Pons (tissue), 1 donor: ENCODE measurements around the gene SSH2.
A peak's percentile ranks its signal among the peaks of the same experiment; 100 is the strongest.
"Not testable (repeated sequence)": the region's sequence is repeated elsewhere in the genome, so short reads cannot be mapped to it uniquely, and the experiment has no call there.

ENCODE experiments used
- DNase-seq: peaks from one replicate; pipeline ENCODE4 v3.0.0-alpha.2; 2016; ENCODE audit warnings: low spot score

Gene SSH2

GRCh38 chr17:29835435-29836351, 94.3 kb downstream of the SSH2 start:
- DNase-seq: no peak

- DNase-seq: no peak
Measured at GRCh38 chr17:29833801-29834200, 96.2 kb downstream of the SSH2 start.

- no peak for DNase-seq
Measured at GRCh38 chr17:29828676-29829284, 101.2 kb downstream of the SSH2 start.

DNA sequence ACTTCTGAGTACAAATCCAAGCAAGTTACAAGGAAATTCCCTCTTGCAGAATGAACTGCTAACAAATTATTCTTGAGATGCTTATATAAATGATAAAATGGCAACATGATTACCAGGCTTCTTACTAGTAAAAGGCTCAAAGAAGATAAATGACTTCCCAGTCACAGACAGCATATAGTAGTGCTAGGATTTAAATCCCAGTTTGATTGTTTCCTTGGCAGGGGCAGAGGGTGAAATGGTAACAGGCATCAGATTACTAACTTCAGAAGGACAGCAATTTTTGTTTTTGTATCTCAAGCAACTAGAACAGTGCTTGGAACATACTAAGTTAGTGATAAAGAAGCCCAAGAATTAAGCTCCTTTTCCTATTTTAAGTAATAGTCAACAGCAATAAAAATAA, 102.8 kb downstream of the SSH2 start:
- DNase-seq: no peak

- DNase-seq: no peak
Measured at GRCh38 chr17:29826114-29826692, 103.8 kb downstream of the SSH2 start.

DNA sequence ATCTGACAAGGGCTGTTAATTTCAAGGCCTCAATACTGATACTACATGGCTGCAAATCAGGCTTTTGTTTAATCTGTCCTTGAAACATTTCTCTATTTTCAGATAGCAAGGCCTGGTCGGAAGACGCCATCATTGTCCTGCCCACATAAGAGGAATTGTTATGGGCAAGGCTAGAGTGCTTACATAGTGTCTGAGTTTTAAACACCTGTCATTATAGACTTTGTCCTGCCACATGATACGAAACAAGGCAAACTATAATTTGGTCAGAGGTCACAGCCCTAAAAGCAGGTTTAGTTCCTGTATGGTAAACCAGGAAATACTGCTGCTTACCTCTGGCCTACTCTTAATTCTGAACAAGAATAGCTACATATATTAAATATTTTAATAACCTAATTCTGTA, 104.4 kb downstream of the SSH2 start:
- no peak for DNase-seq

DNA sequence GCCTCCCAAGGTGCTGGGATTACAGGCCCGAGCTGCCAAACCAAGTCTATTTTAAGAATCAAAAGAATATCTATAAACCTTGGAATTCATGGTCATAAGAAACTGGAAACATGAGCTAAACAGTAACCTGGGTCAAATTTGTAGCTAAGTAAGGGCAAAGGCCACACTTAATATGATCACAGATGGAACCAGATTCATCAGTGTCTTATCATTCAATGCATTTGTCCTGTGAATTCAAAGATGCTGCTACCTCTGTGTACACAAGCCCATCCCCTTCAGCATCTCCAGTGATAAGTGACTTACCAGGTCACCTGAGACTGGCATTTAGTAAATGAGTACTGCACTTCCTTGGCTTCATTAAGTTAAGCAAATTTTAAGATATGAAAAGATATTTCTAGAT, 108.1 kb downstream of the SSH2 start:
- DNase-seq: no peak

DNA sequence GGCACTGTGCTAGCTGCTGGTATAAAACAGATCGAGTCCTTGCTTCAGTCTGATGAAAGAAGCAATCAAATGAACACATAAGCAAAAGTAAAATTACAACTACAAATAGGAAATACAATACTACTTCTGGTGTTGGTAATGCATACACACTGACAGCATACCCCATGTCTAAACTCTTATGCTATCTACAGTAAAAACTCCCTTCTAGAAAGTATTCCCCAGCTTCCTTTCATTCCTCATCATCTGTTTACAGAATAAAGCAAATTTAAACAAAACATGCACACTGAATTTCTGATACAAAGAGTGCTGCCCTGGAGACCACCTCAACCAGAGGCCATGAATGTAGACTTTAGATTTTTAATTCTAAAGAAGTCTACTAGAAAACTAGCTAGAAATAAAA, 109.6 kb downstream of the SSH2 start:
- no peak for DNase-seq

GRCh38 chr17:29807520-29808361, 122.3 kb downstream of the SSH2 start:
- DNase-seq: peak; percentile 80

- DNase-seq: no peak
Measured at GRCh38 chr17:29802246-29802645, 127.8 kb downstream of the SSH2 start.

GRCh38 chr17:29800457-29800856, 129.6 kb downstream of the SSH2 start:
- DNase-seq: no peak

DNA sequence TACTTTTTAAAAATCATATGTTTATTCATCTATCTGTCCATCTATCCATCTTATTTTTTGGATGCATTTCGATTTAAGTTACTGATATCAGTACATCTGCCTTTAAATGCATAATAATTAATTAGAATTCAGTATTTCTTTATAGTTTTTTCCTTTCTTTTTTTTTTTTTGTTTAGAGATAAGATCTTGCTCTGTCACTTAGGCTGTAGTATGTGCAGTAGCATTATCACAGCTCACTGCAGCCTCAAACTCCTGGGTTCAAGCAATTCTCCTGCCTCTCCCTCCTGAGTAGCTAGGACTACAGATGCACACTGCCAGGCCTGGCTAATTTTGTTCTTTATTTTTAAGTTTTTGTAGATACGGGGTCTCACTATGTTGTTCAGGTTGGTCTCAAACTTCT, 133.4 kb downstream of the SSH2 start:
- no peak for DNase-seq

- DNase-seq: no peak
Measured at GRCh38 chr17:29793501-29793900, 136.5 kb downstream of the SSH2 start.

DNA sequence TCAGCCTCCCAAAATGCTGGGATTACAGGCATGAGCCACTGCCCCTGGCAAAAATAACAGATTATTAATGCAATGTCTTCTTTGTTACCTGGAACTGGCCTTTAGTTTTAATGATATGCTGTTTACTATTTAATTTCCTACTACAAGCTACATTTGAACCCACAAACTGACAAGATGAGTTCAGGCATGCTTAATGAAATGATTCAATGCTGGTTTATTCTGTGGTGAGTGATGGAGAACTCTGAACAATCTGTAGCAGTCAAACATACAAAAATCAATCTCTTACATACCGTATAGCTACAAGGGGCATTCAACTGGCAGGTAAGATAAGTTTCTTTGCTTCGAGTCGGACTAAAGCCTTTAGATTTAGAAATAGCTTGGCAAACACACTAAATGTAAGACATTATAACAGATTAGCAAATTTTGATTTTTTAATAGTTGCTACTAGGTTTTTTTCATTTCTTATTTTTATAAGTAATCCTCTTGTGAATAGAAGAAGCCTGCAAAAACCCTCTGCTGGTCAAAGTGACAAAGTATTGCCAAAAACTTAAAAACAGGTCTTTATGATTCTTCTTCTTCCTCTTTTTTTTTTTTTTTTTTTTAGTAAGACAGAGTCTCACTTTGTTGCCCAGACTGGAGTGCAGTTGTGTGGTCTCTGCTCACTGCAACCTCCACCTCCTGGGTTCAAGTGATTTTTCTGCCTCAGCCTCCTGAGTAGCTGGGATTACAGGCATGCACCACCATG, 138.5 kb downstream of the SSH2 start:
- no peak for DNase-seq

GRCh38 chr17:29789196-29790170, 140.5 kb downstream of the SSH2 start:
- DNase-seq: peak; percentile 12

GRCh38 chr17:29787995-29788394, 142.0 kb downstream of the SSH2 start:
- DNase-seq: no peak

DNA sequence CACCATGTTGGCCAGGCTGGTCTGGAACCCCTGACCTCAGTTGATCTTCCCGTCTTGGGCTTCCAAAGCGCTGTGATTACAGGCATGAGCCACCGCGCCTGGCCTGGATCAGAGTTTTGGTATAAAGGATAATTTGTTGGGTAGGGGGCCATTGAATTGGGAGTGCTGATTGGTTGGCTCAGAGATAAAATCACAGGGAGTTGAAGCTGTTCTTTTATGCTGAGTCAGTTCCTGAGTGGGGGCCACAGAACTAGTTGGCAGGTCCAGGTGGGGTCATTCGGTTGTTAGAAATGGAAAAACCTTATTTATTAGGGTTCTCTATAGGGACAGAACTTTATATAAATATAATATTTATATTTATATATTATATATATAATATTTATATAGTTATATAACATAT, 147.1 kb downstream of the SSH2 start:
- DNase-seq: no peak

DNA sequence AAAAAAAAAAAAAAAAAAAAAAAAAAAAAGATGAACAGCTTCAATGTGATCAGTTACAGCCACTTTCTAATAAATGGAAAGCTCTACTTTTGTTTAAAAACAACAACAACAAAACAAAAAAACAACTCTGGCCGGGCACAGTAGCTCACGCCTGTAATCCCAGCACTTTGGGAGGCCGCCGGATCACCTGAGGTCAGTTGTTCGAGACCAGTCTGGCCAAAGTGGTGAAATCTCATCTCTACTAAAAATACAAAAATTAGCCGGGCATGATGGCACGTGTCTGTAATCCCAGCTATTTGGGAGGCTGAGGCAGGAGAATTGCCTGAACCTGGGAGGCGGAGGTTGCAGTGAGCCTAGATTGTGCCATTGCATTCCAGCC, 150.2 kb downstream of the SSH2 start:
- DNase-seq: not testable (repeated sequence)

- peak; percentile 71 for DNase-seq
Measured at GRCh38 chr17:29778956-29779811, 150.8 kb downstream of the SSH2 start.
